Cardiac fibroblast (primary cell): ENCODE data around the gene DICER1.

Source experiments
- DNase-seq, 2 donors: peaks; one replicate each; pipeline versions ENCODE4 v3.0.0 to v3.0.0-alpha.2; 2010; ENCODE audit warnings: low read depth in 2 of 2
- H3K4me3 ChIP-seq, 2 donors: replicated peaks in 1 of 2; 1 replicate in 1 of 2; 2 replicates in 1 of 2; pipeline ENCODE4 v1.5.1; 2011; ENCODE audit warnings: low read depth in 2 of 2, low read length in 2 of 2, mild to moderate bottlenecking in 2 of 2, moderate library complexity in 1 of 2
- TF ChIP-seq, protein P1 (sequence below): IDR thresholded peaks from one replicate; pipeline ENCODE4 v1.5.1; 2011; ENCODE audit warnings: low read depth, mild to moderate bottlenecking, low read length, inconsistent platforms

The DICER1 gene

DNA sequence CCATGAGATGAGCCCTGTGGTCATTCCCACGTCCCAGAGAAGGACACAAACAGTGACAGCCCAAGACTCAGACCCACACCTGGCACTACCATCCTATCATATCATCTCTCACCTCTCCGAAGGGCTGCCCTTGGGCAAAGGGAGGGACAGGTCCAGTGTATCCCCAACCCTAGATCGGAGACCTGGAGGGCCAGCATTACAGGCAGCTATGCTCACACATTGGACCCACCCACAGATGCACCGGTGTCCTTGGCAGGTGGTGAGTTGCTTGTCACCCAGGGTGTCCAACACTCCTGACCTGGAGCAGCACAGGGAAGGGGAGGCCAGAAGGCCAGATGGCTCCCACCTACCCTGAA is 117.4 kb downstream of the DICER1 start:
- TF ChIP-seq, protein P1, sequence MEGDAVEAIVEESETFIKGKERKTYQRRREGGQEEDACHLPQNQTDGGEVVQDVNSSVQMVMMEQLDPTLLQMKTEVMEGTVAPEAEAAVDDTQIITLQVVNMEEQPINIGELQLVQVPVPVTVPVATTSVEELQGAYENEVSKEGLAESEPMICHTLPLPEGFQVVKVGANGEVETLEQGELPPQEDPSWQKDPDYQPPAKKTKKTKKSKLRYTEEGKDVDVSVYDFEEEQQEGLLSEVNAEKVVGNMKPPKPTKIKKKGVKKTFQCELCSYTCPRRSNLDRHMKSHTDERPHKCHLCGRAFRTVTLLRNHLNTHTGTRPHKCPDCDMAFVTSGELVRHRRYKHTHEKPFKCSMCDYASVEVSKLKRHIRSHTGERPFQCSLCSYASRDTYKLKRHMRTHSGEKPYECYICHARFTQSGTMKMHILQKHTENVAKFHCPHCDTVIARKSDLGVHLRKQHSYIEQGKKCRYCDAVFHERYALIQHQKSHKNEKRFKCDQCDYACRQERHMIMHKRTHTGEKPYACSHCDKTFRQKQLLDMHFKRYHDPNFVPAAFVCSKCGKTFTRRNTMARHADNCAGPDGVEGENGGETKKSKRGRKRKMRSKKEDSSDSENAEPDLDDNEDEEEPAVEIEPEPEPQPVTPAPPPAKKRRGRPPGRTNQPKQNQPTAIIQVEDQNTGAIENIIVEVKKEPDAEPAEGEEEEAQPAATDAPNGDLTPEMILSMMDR, result no peak
- no peak overlapping the region for H3K4me3 ChIP-seq
- no peak for DNase-seq

DNA sequence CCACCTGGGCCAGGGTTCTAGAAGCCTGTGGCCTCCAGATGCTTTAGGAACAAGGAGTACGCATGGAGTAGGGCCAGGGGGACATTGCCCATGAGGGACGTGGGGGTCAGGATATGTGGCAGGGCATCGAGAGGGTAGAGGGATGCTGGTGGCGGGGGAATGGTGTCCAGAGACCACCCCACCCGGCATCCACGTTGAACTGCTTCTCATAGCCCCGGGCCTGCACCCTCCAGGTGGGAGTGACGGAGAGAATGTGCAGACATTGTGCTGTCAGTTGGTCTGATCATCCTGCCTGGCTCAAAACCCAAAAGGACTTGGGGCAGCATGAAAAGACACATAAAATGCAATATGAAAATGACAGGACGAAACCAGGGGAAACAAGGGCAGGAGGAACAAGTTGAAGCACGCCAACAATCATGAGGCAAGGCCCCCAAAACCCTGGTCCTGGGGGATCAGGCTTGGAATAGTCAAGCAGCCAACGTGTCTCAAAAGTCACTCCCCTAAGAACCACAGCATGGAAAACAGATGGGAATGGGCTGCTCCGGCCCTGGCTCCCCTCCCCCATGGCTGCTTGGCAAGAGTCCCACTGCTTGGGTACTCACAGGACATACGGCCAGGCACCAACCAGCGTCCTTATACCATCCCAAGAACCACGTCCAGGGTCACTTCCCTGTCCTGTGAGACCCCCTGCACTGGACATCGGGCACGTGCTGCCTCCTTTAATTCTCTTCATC is 117.9 kb downstream of the DICER1 start:
- no peak for DNase-seq
- TF ChIP-seq, protein P1, result no peak

DNA sequence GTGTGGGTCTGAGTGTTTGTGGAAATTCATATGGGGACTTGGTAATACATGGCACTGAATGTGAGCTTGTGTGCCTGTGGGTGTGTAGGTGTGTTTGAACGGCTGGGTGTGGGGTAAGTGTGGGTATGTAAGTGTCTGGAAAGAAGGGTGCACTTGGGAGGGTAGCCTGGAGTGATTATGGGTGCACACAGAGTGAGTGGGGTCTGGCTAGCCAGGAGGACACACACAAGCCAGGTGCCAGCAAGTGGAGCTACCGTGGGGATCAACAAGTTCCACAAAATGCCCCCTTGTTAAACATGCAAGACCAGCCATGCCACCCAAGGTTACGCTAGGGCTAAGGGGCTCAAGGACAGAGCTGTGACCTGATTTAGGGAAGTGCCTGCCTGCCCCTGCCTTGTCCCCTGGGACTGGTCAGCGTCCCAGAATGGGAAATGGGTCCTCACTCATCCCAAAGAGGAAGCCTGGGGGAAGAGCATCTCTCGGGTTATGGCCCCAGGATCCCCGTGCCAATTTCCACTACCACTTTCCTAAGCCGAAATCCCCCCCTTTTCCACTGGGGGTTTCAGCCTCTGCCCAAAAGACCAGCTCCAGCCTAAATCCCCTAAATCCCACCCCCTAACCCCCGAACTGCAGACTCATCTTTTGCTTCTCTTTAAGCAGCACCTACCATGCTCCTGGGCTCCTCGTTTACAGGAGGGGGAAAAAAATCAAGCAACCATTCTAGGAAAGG is 118.6 kb downstream of the DICER1 start:
- no peak for DNase-seq
- TF ChIP-seq, protein P1, result no peak
- H3K4me3 ChIP-seq, result no peak overlapping the region

More for the DNA sequence above, 117.9 kb downstream of the DICER1 start:
- H3K4me3 ChIP-seq, result no peak overlapping the region

DNA sequence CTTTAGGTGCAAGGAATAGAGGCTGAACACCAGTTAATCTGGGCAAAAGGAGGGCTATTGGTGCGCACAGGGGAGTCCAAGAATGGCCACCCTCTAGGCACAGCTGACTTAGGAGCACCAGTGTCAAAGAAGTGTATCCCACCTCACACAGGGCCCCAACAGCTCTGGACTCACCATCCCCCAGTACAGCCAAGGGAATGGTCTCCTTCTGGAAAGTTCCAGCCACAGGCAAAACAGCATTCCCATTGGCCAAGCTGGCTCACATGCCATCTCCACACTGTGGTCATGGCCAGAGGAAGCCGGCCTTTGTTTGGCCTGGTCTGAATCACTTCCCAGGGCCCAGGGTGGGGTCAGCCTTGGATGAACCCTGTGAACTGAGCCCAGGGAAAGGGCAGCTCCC is 120.1 kb downstream of the DICER1 start:
- DNase-seq, result no peak
- H3K4me3 ChIP-seq, result no peak overlapping the region

More for the DNA sequence above, 120.1 kb downstream of the DICER1 start:
- TF ChIP-seq, protein P1, result no peak
